Stimulated activated CD8-positive, alpha-beta memory T cell treated with anti-CD3 and anti-CD28 coated beads, Interleukin-12 subunit alpha, Interleukin-12 subunit beta, amount 100 ng/mL, for 24 hours (primary cell): ENCODE results near the gene TOGARAM1.

Source experiments
- DNase-seq: peaks from one replicate; pipeline ENCODE4 v3.0.0-alpha.2; 2020; ENCODE audit errors: extremely low read depth

Gene TOGARAM1

GRCh38 chr14:44961554-44962333 is at the start of gene TOGARAM1, which contains the start of gene KLHL28:
Gene TOGARAM1 (plus strand): TSS chr14:44962190. CDS start chr14:44962422, 232 bp downstream.
Gene KLHL28 (minus strand): TSS chr14:44961947. CDS start chr14:44945928, 16,019 bp downstream.
- DNase-seq: peak; percentile 88

- no peak for DNase-seq
These were observed 47.1 kb upstream of the TOGARAM1 start for GRCh38 chr14:44914849-44915248.

GRCh38 chr14:44928793-44929192 is 33.2 kb upstream of the TOGARAM1 start:
- no peak for DNase-seq

- DNase-seq: no peak
These were observed 26.8 kb upstream of the TOGARAM1 start for GRCh38 chr14:44935155-44935554.

- DNase-seq: no peak
These were observed 24.4 kb upstream of the TOGARAM1 start for GRCh38 chr14:44937547-44937946.

GRCh38 chr14:44940211-44940610 is 21.8 kb upstream of the TOGARAM1 start:
- DNase-seq: no peak

- no peak for DNase-seq
These were observed 21.0 kb upstream of the TOGARAM1 start for GRCh38 chr14:44940944-44941343.

- DNase-seq: no peak
These were observed 20.4 kb upstream of the TOGARAM1 start for GRCh38 chr14:44941591-44941990.

- DNase-seq: no peak
These were observed 19.6 kb upstream of the TOGARAM1 start for GRCh38 chr14:44942436-44942835.

GRCh38 chr14:44944107-44944506 is 17.9 kb upstream of the TOGARAM1 start:
- no peak for DNase-seq

GRCh38 chr14:44945264-44945663 is 16.7 kb upstream of the TOGARAM1 start:
- DNase-seq: no peak

GRCh38 chr14:44951051-44951450 is 10.9 kb upstream of the TOGARAM1 start:
- no peak for DNase-seq

GRCh38 chr14:44952391-44953110 is 9.4 kb upstream of the TOGARAM1 start:
- DNase-seq: no peak

- no peak for DNase-seq
These were observed 7.2 kb upstream of the TOGARAM1 start for GRCh38 chr14:44954750-44955149.

GRCh38 chr14:44955528-44955927 is 6.5 kb upstream of the TOGARAM1 start:
- DNase-seq: no peak

- DNase-seq: no peak
These were observed 5.1 kb upstream of the TOGARAM1 start for GRCh38 chr14:44956866-44957265.

GRCh38 chr14:44959538-44959937 is 2.5 kb upstream of the TOGARAM1 start:
- no peak for DNase-seq

GRCh38 chr14:44960146-44960545 is 1.8 kb upstream of the TOGARAM1 start:
- no peak for DNase-seq

GRCh38 chr14:44960646-44961045 is 1.3 kb upstream of the TOGARAM1 start:
- DNase-seq: no peak

- peak; percentile 19 for DNase-seq
These were observed 838 bp upstream of the TOGARAM1 start for GRCh38 chr14:44961151-44961553.

- peak; percentile 1 for DNase-seq
These were observed 499 bp downstream of the TOGARAM1 start for GRCh38 chr14:44962334-44963043.

- no peak for DNase-seq
These were observed 1.1 kb downstream of the TOGARAM1 start for GRCh38 chr14:44963044-44963528.
